ENCODE measurements around the gene IMP4. TPM values are rescaled to one million over a fixed set of nuclear protein-coding genes. Genes with fewer than 3 reads are reported as not detected.

Gene IMP4
- total and polyA plus RNA-seq, 2 of the 8 experiments (the other 6 are each of a cell fraction or from before 2014, with no cell fraction given), result 96.8 to 194 TPM

- H4K8ac ChIP-seq (ENCODE audit: extremely low read depth, insufficient read depth, low read length), result no peak overlapping the region
- no peak overlapping the region for H2AFZ ChIP-seq (ENCODE audit: low read length)
- H3K79me1 ChIP-seq (ENCODE audit: low read depth, low read length), result no peaks in the 10 kb centered on the region
- H4K91ac ChIP-seq (replicated peaks; ENCODE audit: insufficient read length, low read length), result no peak overlapping the region
- H3K4me2 ChIP-seq (ENCODE audit: insufficient read depth in 1 of 2, low read depth in 2 of 2, low read length in 2 of 2), result no peak overlapping the region
- ChIA-PET POLR2A (ENCODE audit: partially characterized antibody) (no interaction called here), CTCF (ENCODE audit: partially characterized antibody) (interaction anchor here (1.2 to 2.0 kb wide), 3 partner anchors 11 to 27 kb away, joined by 3 to 9 read pairs (median 5); no protein-coding TSS in a partner anchor)
- H3K56ac ChIP-seq (replicated peaks; ENCODE audit: insufficient read length, low read depth, low read length), result no peak overlapping the region
- H3K27me3 ChIP-seq (replicated peaks in 1 of 4; ENCODE audit: control insufficient read depth in 3 of 4, extremely low read depth in 1 of 4, insufficient read depth in 3 of 4, low read length in 3 of 4), result no peaks in the 10 kb centered on the region; a peak in 1 of 7 replicates
- TF ChIP-seq BRCA1 (IDR thresholded peaks at IDR 0.05; ENCODE audit: low read depth, low read length), result no peak
- TF ChIP-seq SP4 (IDR thresholded peaks at IDR 0.05; ENCODE audit: low read length), result no peak
- no peak for TF ChIP-seq CHD2 (IDR thresholded peaks at IDR 0.05; ENCODE audit: low read length)
- TF ChIP-seq, protein P1, sequence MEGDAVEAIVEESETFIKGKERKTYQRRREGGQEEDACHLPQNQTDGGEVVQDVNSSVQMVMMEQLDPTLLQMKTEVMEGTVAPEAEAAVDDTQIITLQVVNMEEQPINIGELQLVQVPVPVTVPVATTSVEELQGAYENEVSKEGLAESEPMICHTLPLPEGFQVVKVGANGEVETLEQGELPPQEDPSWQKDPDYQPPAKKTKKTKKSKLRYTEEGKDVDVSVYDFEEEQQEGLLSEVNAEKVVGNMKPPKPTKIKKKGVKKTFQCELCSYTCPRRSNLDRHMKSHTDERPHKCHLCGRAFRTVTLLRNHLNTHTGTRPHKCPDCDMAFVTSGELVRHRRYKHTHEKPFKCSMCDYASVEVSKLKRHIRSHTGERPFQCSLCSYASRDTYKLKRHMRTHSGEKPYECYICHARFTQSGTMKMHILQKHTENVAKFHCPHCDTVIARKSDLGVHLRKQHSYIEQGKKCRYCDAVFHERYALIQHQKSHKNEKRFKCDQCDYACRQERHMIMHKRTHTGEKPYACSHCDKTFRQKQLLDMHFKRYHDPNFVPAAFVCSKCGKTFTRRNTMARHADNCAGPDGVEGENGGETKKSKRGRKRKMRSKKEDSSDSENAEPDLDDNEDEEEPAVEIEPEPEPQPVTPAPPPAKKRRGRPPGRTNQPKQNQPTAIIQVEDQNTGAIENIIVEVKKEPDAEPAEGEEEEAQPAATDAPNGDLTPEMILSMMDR (IDR thresholded peaks at IDR 0.05; ENCODE audit: control extremely low read depth in 1 of 3, insufficient read depth in 1 of 3, low read depth in 1 of 3, low read length in 3 of 3), result no peak
- FAIRE-seq (no peak), DNase-seq (ENCODE audit: low read depth in 1 of 2, low spot score in 2 of 2) (no peak)
- H3K4me1 ChIP-seq (replicated peaks in 1 of 4; ENCODE audit: control insufficient read depth in 3 of 4, insufficient read depth in 4 of 4, low read length in 3 of 4), result no peaks in the 10 kb centered on the region
- no peak overlapping the region for H4K5ac ChIP-seq (ENCODE audit: insufficient read length, low read depth, low read length)
- H2BK5ac ChIP-seq (ENCODE audit: low read depth, low read length), result no peak overlapping the region
- H2BK15ac ChIP-seq (ENCODE audit: low read length), result no peak overlapping the region
- no peak overlapping the region for H3K4me3 ChIP-seq (ENCODE audit: extremely low read depth in 1 of 4, insufficient read depth in 2 of 4, low read depth in 3 of 4, low read length in 4 of 4)
- H3K23me2 ChIP-seq (ENCODE audit: low read depth, low read length), result no peaks in the 10 kb centered on the region; the same call in 1 of the 2 replicates
- no peak overlapping the region for H2BK120ac ChIP-seq (replicated peaks; ENCODE audit: low read depth, low read length)
- WGBS, 2 experiments (ENCODE audit: extremely low coverage in 1 of 2, insufficient coverage in 1 of 2, insufficient read length in 1 of 2, insufficient replicate concordance in 2 of 2, low coverage in 1 of 2, low lambda C conversion rate in 2 of 2, missing lambda C conversion rate in 1 of 2), result 92 to 100% methylated on average over 1 to 3 of the region's 3 CpGs
- H3K9me3 ChIP-seq (ENCODE audit: insufficient read depth in 2 of 2, low read depth in 1 of 2, low read length in 1 of 2), result no peaks in the 10 kb centered on the region
- no peak overlapping the region for H3K14ac ChIP-seq (ENCODE audit: insufficient read length)
- H3K36me3 ChIP-seq (ENCODE audit: control insufficient read depth in 2 of 4, insufficient read depth in 4 of 4, low read length in 3 of 4), result no peaks in the 10 kb centered on the region
- H2AK5ac ChIP-seq (ENCODE audit: low read depth, low read length), result no peak overlapping the region
- H3K27ac ChIP-seq (ENCODE audit: low read depth, low read length), result no peak overlapping the region
- no peak overlapping the region for H2BK12ac ChIP-seq (ENCODE audit: low read depth, low read length)
- no peak overlapping the region for H3K23ac ChIP-seq (ENCODE audit: insufficient read length)
- H3K9ac ChIP-seq (replicated peaks in 1 of 4; ENCODE audit: extremely low read depth in 1 of 4, low read depth in 3 of 4, low read length in 3 of 4), result no peak overlapping the region
- peaks cover 0 to 2% of the 10 kb centered on the region in 2 experiments for H4K20me1 ChIP-seq (replicated peaks in 1 of 2; ENCODE audit: control insufficient read depth in 1 of 2, insufficient read depth in 2 of 2, low read length in 2 of 2)
- H3K4ac ChIP-seq (replicated peaks; ENCODE audit: insufficient read length, low read depth, low read length), result no peak overlapping the region
- no peak overlapping the region for H2BK20ac ChIP-seq (ENCODE audit: low read length)
- no peaks in the 10 kb centered on the region for H3K79me2 ChIP-seq (ENCODE audit: control insufficient read depth in 1 of 2, insufficient read depth in 2 of 2, low read length in 2 of 2)
- H3K18ac ChIP-seq (ENCODE audit: extremely low read depth, low read length), result no peak overlapping the region
Measured at GRCh38 chr2:130304726-130305125, 38.0 kb upstream of the IMP4 start.

Data from H1 (cell line).